ENCODE data around the gene SOX6.

DNA sequence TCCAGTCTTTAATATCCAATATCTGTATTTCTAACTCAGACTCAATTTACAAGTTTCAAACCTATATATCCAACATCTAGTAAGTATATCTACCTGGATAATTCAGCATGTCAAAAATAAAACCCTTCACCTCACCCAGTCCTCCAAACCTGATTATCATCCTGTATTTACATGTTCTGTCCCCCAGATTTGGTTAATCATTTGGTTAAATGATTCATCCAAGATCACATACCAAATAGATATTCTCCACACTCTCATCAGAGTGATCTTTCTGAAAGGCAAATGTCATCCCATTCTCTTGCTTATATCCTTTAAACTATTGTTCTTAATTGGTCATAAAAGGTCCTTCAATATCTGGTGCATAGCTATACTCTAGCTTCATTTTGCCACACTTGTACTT lies 199.0 kb downstream of the SOX6 start:
- TF ChIP-seq CTCF (IDR thresholded peaks at IDR 0.05; ENCODE audit: insufficient read depth, low read depth, low read length), result no peak
- TF ChIP-seq EZH2 (IDR thresholded peaks at IDR 0.05; ENCODE audit: insufficient read depth, low read length), result no peak

Data from astrocyte (in vitro differentiated cells and primary cell).